Caco-2 (cell line): Measurements from ENCODE around the gene SLC66A3. TPM values are rescaled to one million over a fixed set of nuclear protein-coding genes. Genes with fewer than 3 reads are reported as not detected.

Experiments
- BruUV-seq: library from RNA; stranded (reverse); fragments of 400-500 nt; replicated peaks from 2 replicates; lab custom pipeline; 2021; lab: Mats Ljungman, UMichigan
- CTCF ChIA-PET: fragments of 300-600 bp; sonication (Branson Sonifier 250); formaldehyde crosslinking; loops from one replicate; lab custom pipeline; 2022; ENCODE audit warnings: antibody characterized with exemption; lab: Charles Lee
- POLR2A ChIA-PET: fragments of 300-600 bp; sonication (Branson Sonifier 250); formaldehyde crosslinking; loops from one replicate; lab custom pipeline; 2022; ENCODE audit warnings: antibody characterized with exemption; lab: Charles Lee
- DNase-seq, 2 experiments: peaks; one replicate each; pipeline versions ENCODE4 v3.0.0 to v3.0.0-alpha.2; 2020 to 2022
- H3K27me3 ChIP-seq: replicated peaks from 2 replicates; pipeline ENCODE4 v1.6.0; 2011; ENCODE audit warnings: low read length; ENCODE audit not compliant: control insufficient read depth, insufficient read depth
- H3K36me3 ChIP-seq: 2 replicates; pipeline ENCODE4 v1.5.1; 2011; ENCODE audit warnings: low read length; ENCODE audit not compliant: control insufficient read depth, insufficient read depth
- H3K4me1 ChIP-seq: fragments of 250-450 bp; sonication (Bioruptor Pico); 2 replicates; pipeline ENCODE4 v1.5.1; 2020; ENCODE audit warnings: mild to moderate bottlenecking
- H3K4me3 ChIP-seq: 2 replicates; pipeline ENCODE4 v1.5.1; 2011; ENCODE audit warnings: low read depth, mild to moderate bottlenecking, control low read depth, low read length
- H3K9me3 ChIP-seq: fragments of 250-450 bp; sonication (Bioruptor Pico); 2 replicates; pipeline ENCODE4 v1.5.1; 2020; ENCODE audit warnings: mild to moderate bottlenecking, moderate library complexity
- H3K27ac Mint-ChIP-seq: one replicate; pipeline ENCODE4 v1.8.0; 2022; ENCODE audit warnings: mixed read lengths; ENCODE audit not compliant: unreplicated experiment
- H3K27me3 Mint-ChIP-seq: one replicate; pipeline ENCODE4 v1.8.0; 2022; ENCODE audit warnings: mixed read lengths; ENCODE audit not compliant: insufficient read depth, unreplicated experiment
- H3K36me3 Mint-ChIP-seq: one replicate; pipeline ENCODE4 v1.8.0; 2022; ENCODE audit warnings: mild to moderate bottlenecking, mixed read lengths; ENCODE audit not compliant: insufficient read depth, unreplicated experiment
- H3K4me1 Mint-ChIP-seq: one replicate; pipeline ENCODE4 v1.8.0; 2022; ENCODE audit warnings: low read depth, mixed read lengths; ENCODE audit not compliant: unreplicated experiment
- H3K4me3 Mint-ChIP-seq: one replicate; pipeline ENCODE4 v1.8.0; 2022; ENCODE audit warnings: mild to moderate bottlenecking, moderate library complexity, mixed read lengths; ENCODE audit not compliant: unreplicated experiment
- H3K9me3 Mint-ChIP-seq: one replicate; pipeline ENCODE4 v1.8.0; 2022; ENCODE audit warnings: mixed read lengths; ENCODE audit not compliant: unreplicated experiment
- intact Hi-C: fragments of 100-400 bp; cut with micrococcal nuclease; formaldehyde crosslinking; loops from one replicate; pipeline ENCODE4 v1.10.0; 2022; ENCODE audit not compliant: unreplicated experiment
- total RNA-seq: library from RNA; stranded (reverse); gene quantifications from 2 replicates; pipeline ENCODE4 v1.2.3, GENCODE V29; 2022
- TF ChIP-seq, protein P1 (sequence below), 2 experiments: fragments of 200-600 bp in 1 of 2; IDR thresholded peaks; 1 replicate in 1 of 2; 2 replicates in 1 of 2; pipeline versions ENCODE4 v1.5.1 to v1.8.0; 2011 to 2022; ENCODE audit warnings: antibody characterized with exemption in 1 of 2, control low read depth in 1 of 2, inconsistent platforms in 1 of 2, low read depth in 1 of 2, low read length in 1 of 2, mild to moderate bottlenecking in 1 of 2, moderate library complexity in 1 of 2; ENCODE audit not compliant: insufficient read depth in 1 of 2, severe bottlenecking in 1 of 2, unreplicated experiment in 1 of 2

SLC66A3 gene
- total RNA-seq, 1 experiment from 2014 or later: 12.1 TPM

DNA sequence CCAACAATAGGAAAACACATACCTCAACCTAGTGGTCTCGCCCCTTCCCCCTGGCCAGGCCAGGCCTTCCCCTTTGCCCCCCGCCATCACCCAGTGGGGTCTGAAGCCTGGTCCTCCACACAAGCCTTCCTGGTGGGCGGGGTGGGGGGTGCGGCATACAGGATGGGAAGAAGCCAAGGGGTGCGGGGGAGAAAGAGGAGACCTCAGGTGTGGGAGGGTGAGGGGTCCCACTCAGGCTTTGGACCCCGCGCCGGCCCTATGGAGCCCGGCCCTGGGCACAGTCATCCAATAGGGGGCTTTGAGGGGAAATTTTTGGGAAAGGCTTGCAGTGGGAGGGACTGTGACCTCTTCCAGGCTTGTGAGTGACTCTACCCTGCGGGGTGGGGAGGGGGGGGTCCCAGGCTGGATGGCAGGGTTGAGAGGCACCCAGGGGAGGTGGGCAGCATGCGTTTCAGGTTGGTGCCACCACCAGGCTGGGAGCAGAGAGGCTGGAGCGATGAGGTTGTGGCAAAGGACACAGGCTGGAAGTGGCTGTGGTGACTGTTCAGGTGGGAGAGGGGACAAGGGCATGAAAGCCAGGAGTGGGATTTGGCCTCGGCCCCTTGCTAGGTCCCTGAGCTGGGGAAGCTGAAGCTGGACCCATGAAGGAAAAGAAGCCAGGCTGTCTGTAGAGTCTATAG, 1.3 kb downstream of the SLC66A3 start:
- intact Hi-C loops: loop anchor here (5.0 to 10.0 kb wide), 2 partner anchors 188 to 1231 kb away; partner anchors contain the start of gene ROCK2
- H3K4me3 ChIP-seq: no peak overlapping the region

DNA sequence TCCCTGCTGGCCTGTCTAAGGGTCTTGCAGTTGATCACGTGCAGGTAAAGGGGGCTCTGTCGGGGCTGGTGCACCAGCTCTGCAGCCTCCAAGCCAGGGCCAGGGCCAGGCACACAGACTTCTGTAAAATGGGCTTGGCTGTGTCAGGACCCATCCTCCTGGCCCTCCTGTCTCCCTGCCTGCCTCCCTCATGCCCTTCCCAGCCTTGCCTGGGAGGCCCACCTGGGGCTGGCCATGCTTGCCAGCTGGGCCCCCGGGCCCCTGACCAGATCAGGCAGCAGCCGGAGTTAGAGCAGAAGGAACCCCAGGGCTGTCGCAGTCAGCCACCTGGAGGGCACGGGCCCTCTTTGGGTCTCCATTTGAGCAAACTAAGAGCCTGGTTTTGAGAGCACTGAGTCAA, 2.0 kb downstream of the SLC66A3 start:
- Mint-ChIP-seq H3K27me3 (no peaks in the 10 kb centered on the region), H3K27ac (no peak overlapping the region), H3K9me3 (no peaks in the 10 kb centered on the region), H3K4me3 (no peak overlapping the region), H3K4me1 (no peaks in the 10 kb centered on the region), H3K36me3 (peaks cover 5% of the 10 kb centered on the region)
- intact Hi-C loops: loop anchor here (5.0 to 10.0 kb wide), 2 partner anchors 188 to 1230 kb away; partner anchors contain the start of gene ROCK2
- Histone ChIP-seq H3K9me3 (no peaks in the 10 kb centered on the region), H3K36me3 (no peaks in the 10 kb centered on the region), H3K4me3 (no peak overlapping the region), H3K4me1 (peaks cover 11% of the 10 kb centered on the region), H3K27me3 (no peaks in the 10 kb centered on the region)
- DNase-seq: no peak
- TF ChIP-seq, protein P1, sequence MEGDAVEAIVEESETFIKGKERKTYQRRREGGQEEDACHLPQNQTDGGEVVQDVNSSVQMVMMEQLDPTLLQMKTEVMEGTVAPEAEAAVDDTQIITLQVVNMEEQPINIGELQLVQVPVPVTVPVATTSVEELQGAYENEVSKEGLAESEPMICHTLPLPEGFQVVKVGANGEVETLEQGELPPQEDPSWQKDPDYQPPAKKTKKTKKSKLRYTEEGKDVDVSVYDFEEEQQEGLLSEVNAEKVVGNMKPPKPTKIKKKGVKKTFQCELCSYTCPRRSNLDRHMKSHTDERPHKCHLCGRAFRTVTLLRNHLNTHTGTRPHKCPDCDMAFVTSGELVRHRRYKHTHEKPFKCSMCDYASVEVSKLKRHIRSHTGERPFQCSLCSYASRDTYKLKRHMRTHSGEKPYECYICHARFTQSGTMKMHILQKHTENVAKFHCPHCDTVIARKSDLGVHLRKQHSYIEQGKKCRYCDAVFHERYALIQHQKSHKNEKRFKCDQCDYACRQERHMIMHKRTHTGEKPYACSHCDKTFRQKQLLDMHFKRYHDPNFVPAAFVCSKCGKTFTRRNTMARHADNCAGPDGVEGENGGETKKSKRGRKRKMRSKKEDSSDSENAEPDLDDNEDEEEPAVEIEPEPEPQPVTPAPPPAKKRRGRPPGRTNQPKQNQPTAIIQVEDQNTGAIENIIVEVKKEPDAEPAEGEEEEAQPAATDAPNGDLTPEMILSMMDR (IDR thresholded peaks at IDR 0.05; ENCODE audit: insufficient read depth in 1 of 2, low read depth in 1 of 2, low read length in 1 of 2, severe bottlenecking in 1 of 2, unreplicated experiment in 1 of 2): no peak
- POLR2A ChIA-PET: no interaction called here
- no TSS peak for BruUV-seq
- CTCF ChIA-PET: interaction anchor here (0.8 kb wide), 1 partner anchor 25 kb away, joined by 3 read pairs; no protein-coding TSS in a partner anchor

More for the DNA sequence above, 1.3 kb downstream of the SLC66A3 start:
- peak overlapping the region; percentile 55 for H3K4me3 Mint-ChIP-seq
- no peaks in the 10 kb centered on the region for H3K36me3 ChIP-seq
- peaks cover 11% of the 10 kb centered on the region for H3K4me1 ChIP-seq
- no peaks in the 10 kb centered on the region for H3K9me3 ChIP-seq
- no peak for DNase-seq
- no peaks in the 10 kb centered on the region for H3K27me3 ChIP-seq
- no peaks in the 10 kb centered on the region for H3K9me3 Mint-ChIP-seq
- BruUV-seq: no TSS peak
- TF ChIP-seq, protein P1 (IDR thresholded peaks at IDR 0.05; ENCODE audit: insufficient read depth in 1 of 2, low read depth in 1 of 2, low read length in 1 of 2, severe bottlenecking in 1 of 2, unreplicated experiment in 1 of 2): no peak
- peaks cover 5% of the 10 kb centered on the region for H3K36me3 Mint-ChIP-seq
- H3K4me1 Mint-ChIP-seq: no peaks in the 10 kb centered on the region
- no peaks in the 10 kb centered on the region for H3K27me3 Mint-ChIP-seq
- ChIA-PET POLR2A (no interaction called here), CTCF (interaction anchor here (0.8 kb wide), 1 partner anchor 24 kb away, joined by 3 read pairs; no protein-coding TSS in a partner anchor)
- H3K27ac Mint-ChIP-seq: no peak overlapping the region

DNA sequence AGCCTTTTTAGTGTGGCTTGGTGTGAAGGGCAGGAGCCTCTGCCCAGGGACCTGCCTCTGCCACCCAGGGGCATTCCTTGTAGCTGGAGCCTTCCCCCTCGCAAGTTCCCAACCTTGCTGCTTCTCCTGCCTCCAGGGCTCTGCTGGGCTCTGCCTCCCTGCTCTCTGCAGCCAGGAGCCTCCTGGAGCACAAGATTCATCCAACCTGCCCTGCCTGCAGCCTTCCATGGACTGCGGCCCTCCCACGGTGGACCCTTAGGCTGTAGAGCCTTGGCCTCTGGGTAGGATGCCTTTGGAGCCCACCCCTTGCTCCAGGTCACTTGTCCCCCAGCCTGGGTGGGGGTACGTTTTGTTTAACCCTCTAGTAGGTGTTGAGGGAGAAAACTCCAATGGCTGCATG, 2.5 kb downstream of the SLC66A3 start:
- H3K4me1 ChIP-seq: peaks cover 11% of the 10 kb centered on the region
- Mint-ChIP-seq H3K36me3 (peaks cover 5% of the 10 kb centered on the region), H3K4me3 (no peak overlapping the region), H3K27me3 (no peaks in the 10 kb centered on the region), H3K9me3 (no peaks in the 10 kb centered on the region), H3K27ac (no peak overlapping the region), H3K4me1 (no peaks in the 10 kb centered on the region)
- ChIA-PET CTCF (no interaction called here), POLR2A (no interaction called here)
- intact Hi-C loops: loop anchor here (5.0 to 10.0 kb wide), 2 partner anchors 187 to 1230 kb away; partner anchors contain the start of gene ROCK2
- H3K4me3 ChIP-seq: no peak overlapping the region
- H3K36me3 ChIP-seq: no peaks in the 10 kb centered on the region
- BruUV-seq: no TSS peak
- no peaks in the 10 kb centered on the region for H3K27me3 ChIP-seq
- TF ChIP-seq, protein P1 (IDR thresholded peaks at IDR 0.05; ENCODE audit: insufficient read depth in 1 of 2, low read depth in 1 of 2, low read length in 1 of 2, severe bottlenecking in 1 of 2, unreplicated experiment in 1 of 2): no peak
- no peaks in the 10 kb centered on the region for H3K9me3 ChIP-seq
- no peak for DNase-seq
